ENCODE data around the gene NAA50.

GRCh38 chr3:113695786-113696645, 50.0 kb downstream of the NAA50 start, which contains the start of gene USF3:
- TF ChIP-seq CTCF (IDR thresholded peaks at IDR 0.05) (no peak), EP300 (IDR thresholded peaks at IDR 0.05) (no peak), POLR2A (IDR thresholded peaks at IDR 0.05) (no peak), POLR2AphosphoS5 (IDR thresholded peaks at IDR 0.05) (peak in 1 of 3 donors; percentile 25)

All from stomach (tissue), 4 donors.